Sigmoid colon (tissue), 4 donors: ENCODE data around the gene TTC17.

Experiments
- EP300 ChIP-seq, 4 donors: sonication (generic); formaldehyde crosslinking; IDR thresholded peaks; one replicate each; pipeline ENCODE4 v1.6.1; 2017; ENCODE audit warnings: antibody characterized with exemption in 4 of 4
- TF ChIP-seq, protein P1 (sequence below), 4 experiments: fragments of 450-650 bp in 3 of 4; fragments of 200-600 bp in 1 of 4; IDR thresholded peaks; one replicate each; pipeline ENCODE4 v1.5.1; 2016 to 2019; ENCODE audit warnings: antibody characterized with exemption in 4 of 4, mild to moderate bottlenecking in 3 of 4, moderate library complexity in 2 of 4

DNA sequence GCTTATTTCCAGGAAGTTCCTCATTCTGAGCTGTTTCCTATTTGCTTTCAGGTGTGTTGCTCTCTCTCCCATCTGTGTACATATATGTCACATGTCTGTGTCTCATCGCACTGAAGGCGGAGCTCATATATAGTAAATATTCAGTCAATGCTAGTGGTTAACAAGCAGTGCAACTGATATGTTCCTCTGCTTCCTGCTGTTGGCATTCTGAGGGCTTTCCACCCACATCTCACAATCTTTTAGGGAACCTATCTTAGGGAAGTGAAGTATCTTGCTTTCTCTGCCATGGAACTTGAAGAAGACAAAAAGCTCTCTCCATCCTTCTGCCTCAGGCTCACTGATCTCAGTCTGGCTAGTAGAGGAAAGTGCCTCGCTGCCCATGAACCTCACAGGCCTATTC lies 139.8 kb downstream of the TTC17 start:
- TF ChIP-seq, protein P1, sequence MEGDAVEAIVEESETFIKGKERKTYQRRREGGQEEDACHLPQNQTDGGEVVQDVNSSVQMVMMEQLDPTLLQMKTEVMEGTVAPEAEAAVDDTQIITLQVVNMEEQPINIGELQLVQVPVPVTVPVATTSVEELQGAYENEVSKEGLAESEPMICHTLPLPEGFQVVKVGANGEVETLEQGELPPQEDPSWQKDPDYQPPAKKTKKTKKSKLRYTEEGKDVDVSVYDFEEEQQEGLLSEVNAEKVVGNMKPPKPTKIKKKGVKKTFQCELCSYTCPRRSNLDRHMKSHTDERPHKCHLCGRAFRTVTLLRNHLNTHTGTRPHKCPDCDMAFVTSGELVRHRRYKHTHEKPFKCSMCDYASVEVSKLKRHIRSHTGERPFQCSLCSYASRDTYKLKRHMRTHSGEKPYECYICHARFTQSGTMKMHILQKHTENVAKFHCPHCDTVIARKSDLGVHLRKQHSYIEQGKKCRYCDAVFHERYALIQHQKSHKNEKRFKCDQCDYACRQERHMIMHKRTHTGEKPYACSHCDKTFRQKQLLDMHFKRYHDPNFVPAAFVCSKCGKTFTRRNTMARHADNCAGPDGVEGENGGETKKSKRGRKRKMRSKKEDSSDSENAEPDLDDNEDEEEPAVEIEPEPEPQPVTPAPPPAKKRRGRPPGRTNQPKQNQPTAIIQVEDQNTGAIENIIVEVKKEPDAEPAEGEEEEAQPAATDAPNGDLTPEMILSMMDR (IDR thresholded peaks at IDR 0.05), result no peak
- TF ChIP-seq EP300 (IDR thresholded peaks at IDR 0.05), result no peak
